K562 (cell line): ENCODE results near the gene TCHP.

Source experiments
- ATF3 ChIP-seq, 2 experiments: fragments of 450-650 bp in 1 of 2; sonication (generic) in 1 of 2; formaldehyde crosslinking in 1 of 2; IDR thresholded peaks in 1 of 2; conservative IDR thresholded peaks in 1 of 2; 2 replicates each; pipeline versions ENCODE4 v1.6.1 to v1.8.1; 2016 to 2023; ENCODE audit warnings: mild to moderate bottlenecking in 2 of 2, moderate library complexity in 2 of 2, inconsistent platforms in 1 of 2, missing genetic modification reagents in 1 of 2
- EHMT2 ChIP-seq: fragments of 450-650 bp; IDR thresholded peaks from 2 replicates; pipeline ENCODE4 v1.6.1; 2018; ENCODE audit warnings: antibody characterized with exemption
- ETS2 ChIP-seq: IDR thresholded peaks from 2 replicates; pipeline ENCODE4 v1.6.1; 2016; ENCODE audit warnings: borderline replicate concordance, missing genetic modification characterization, mild to moderate bottlenecking, moderate library complexity, missing compliant biosample characterization; ENCODE audit not compliant: poor library complexity, severe bottlenecking
- KDM5B ChIP-seq: fragments of 200-600 bp; sonication (generic); IDR thresholded peaks from 2 replicates; pipeline ENCODE4 v1.6.1; 2012; ENCODE audit warnings: low read depth, mild to moderate bottlenecking, moderate library complexity, low read length, control low read depth, inconsistent platforms; ENCODE audit not compliant: insufficient replicate concordance

- no peak for TF ChIP-seq EHMT2
- no peak for TF ChIP-seq KDM5B
- TF ChIP-seq ETS2 (tag) = no peak
- TF ChIP-seq ATF3 (IDR thresholded peaks at IDR 0.05) = no peak
- no peak for TF ChIP-seq ATF3 (CRISPR knock-in tag; conservative IDR thresholded peaks at IDR 0.05)
Measured at GRCh38 chr12:109946913-109947312, 46.8 kb downstream of the TCHP start.
